H1 (cell line): Measurements from ENCODE around the gene GALNT6. TPM values are rescaled to one million over a fixed set of nuclear protein-coding genes. Genes with fewer than 3 reads are reported as not detected.

Experiments
- ATF2 ChIP-seq: IDR thresholded peaks from 2 replicates; pipeline ENCODE4 v1.6.1; 2012; ENCODE audit warnings: low read length, inconsistent platforms
- ATF3 ChIP-seq: IDR thresholded peaks from 2 replicates; pipeline ENCODE4 v1.6.1; 2011; ENCODE audit warnings: low read depth, mild to moderate bottlenecking, low read length; ENCODE audit not compliant: insufficient read depth
- CBX8 ChIP-seq: fragments of 300-800, 300-1000 bp; sonication (generic); IDR thresholded peaks from 2 replicates; pipeline ENCODE4 v1.7.1; 2016; ENCODE audit warnings: low read depth, low read length, borderline replicate concordance
- CHD7 ChIP-seq: fragments of 300-600 bp; sonication (generic); IDR thresholded peaks from 2 replicates; pipeline ENCODE4 v1.7.1; 2012; ENCODE audit warnings: low read length, moderate library complexity, mild to moderate bottlenecking, inconsistent platforms; ENCODE audit not compliant: insufficient replicate concordance
- E2F6 ChIP-seq: IDR thresholded peaks from 2 replicates; pipeline ENCODE4 v1.6.1; 2012; ENCODE audit warnings: inconsistent platforms
- FOSL1 ChIP-seq: IDR thresholded peaks from 2 replicates; pipeline ENCODE4 v1.6.1; 2011; ENCODE audit warnings: mild to moderate bottlenecking, low read depth, low read length, moderate library complexity; ENCODE audit not compliant: insufficient read depth
- MAFK ChIP-seq: IDR thresholded peaks from 2 replicates; pipeline ENCODE4 v1.6.1; 2012; ENCODE audit warnings: low read depth, mild to moderate bottlenecking, improper control_type of control experiment, low read length
- polyA plus RNA-seq, 7 experiments: library from polyadenylated mRNA; depleted of rRNA in 3 of 7; stranded (reverse) in 5 of 7; unstranded in 2 of 7; fragments of >200 nt in 5 of 7; fragments of 200-250 nt in 2 of 7; gene quantifications; 1 replicate in 5 of 7; 2 replicates in 1 of 7; 4 replicates in 1 of 7; pipeline versions ENCODE4 v1.2.1 to v1.2.3, GENCODE V29; 2011 to 2013; ENCODE audit warnings: missing spikeins in 2 of 7, mixed read lengths in 2 of 7
- total RNA-seq: library from RNA; stranded (reverse); fragmentation: NEBNext Ultra II Directional; extraction: Animal tissue kit (Norgen Biotek cat#: 25700); gene quantifications from 2 replicates; pipeline ENCODE4 v1.2.1, GENCODE V29; 2021

The GALNT6 gene
- total and polyA plus RNA-seq, 2 of the 8 experiments (the other 6 are each of a cell fraction or from before 2014, with no cell fraction given): 5.8 to 10.7 TPM

- TF ChIP-seq ATF3: no peak
- no peak for TF ChIP-seq E2F6
- no peak for TF ChIP-seq ATF2
- TF ChIP-seq MAFK: no peak
- no peak for TF ChIP-seq FOSL1
- no peak for TF ChIP-seq CBX8
- TF ChIP-seq CHD7: no peak
Measured at GRCh38 chr12:51351913-51352532, 39.2 kb downstream of the GALNT6 start (continued).
